Stimulated activated CD4-positive, alpha-beta T cell treated with anti-CD3 and anti-CD28 coated beads, Interleukin-15, amount 100 ng/mL, for 24 hours (primary cell): ENCODE measurements around the gene MIA.
A peak's percentile ranks its signal among the peaks of the same experiment; 100 is the strongest.
"Not testable (repeated sequence)": the region's sequence is repeated elsewhere in the genome, so short reads cannot be mapped to it uniquely, and the experiment has no call there.

ENCODE experiments used
- DNase-seq: peaks from one replicate; pipeline ENCODE4 v3.0.0-alpha.2; 2020

Gene MIA

DNA sequence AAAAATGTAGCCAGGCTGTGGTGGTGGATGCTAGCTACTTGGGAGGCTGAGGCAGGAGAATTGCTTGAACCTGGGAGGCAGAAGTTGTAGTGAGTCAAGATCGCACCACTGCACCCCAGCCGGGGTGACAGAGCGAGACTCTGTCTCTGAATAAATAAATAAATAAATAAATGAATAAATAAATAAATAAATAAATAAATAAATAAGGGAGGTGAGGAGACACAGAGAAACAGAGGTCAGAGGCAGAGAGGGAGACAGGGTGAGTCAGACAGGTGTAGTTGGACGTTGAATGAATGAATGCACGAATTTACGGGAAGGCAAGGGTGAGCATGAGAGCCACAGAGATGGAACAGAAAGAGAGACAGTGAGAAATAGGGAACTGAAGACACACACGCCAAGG is 5.8 kb downstream of the MIA start:
- DNase-seq: no peak

- DNase-seq: no peak
Measured at GRCh38 chr19:40783711-40784110, 8.4 kb downstream of the MIA start.

GRCh38 chr19:40784146-40784545 is 8.8 kb downstream of the MIA start:
- DNase-seq: not testable (repeated sequence)

- no peak for DNase-seq
Measured at GRCh38 chr19:40785526-40785925, 10.2 kb downstream of the MIA start.

DNA sequence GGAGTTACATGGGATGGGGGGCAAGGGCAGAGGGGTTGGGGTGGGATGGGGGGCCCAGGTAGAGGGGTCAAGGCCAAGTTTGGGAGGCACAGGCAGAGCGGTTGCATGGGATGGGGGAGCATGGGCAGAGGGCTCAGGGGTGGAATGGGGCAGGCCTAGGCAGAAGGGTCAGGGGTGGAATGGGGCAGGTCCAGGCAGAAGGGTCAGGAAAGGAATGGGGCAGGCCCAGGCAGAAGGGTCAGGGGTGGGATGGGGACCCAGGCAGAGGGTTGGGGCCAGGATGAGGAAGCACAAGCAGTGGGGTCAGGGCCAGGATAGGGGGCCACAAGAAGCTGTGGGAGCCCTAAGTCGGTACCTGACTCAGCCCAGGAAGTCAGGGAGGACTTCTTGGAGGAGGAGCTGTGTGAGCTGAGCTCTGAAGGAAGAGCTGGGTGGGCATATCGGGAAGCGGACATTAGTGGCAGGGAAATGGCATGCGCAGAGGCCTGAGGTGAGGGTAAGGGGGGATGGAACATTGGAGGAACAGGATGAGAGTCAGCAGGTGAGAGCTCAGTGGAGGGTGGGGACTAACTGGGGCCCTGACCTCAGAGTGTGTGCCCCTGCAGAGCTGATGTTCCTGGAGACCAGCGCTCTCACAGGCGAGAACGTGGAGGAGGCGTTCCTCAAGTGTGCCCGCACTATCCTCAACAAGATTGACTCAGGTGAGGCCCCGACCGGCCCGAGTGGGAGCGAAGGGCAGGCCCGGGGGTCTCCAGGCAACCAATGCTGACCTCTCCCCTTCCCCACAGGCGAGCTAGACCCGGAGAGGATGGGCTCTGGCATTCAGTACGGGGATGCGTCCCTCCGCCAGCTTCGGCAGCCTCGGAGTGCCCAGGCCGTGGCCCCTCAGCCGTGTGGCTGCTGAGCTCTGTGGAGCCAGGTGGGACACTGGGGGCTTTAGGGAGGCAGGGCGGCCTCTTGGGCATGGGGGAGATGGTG is 11.0 kb downstream of the MIA start:
- no peak for DNase-seq

GRCh38 chr19:40791349-40791748 is 16.0 kb downstream of the MIA start:
- DNase-seq: no peak

DNA sequence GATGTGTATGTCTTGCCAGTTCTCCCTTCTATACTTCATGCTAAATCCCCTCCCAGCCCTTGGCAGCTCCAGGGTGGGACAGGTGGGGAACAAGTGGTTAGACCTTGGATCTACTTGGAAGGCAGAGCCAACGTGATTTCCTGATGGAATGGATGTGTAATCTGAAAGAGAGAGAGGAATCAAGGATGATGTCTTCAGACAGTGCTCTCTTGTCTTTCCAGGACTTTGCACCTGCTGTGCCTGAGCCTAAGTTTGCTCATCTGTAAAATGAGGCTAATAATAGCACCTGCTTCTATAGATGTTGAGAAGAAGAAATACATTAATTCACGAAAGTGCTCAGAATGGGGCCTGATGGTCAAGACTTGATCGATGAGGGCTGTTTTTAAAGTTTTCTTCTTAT is 16.7 kb downstream of the MIA start:
- no peak for DNase-seq

GRCh38 chr19:40797166-40797962 is 22.0 kb downstream of the MIA start:
- DNase-seq: no peak

- peak; percentile 76 for DNase-seq
Measured at GRCh38 chr19:40797963-40798682, 22.8 kb downstream of the MIA start.

GRCh38 chr19:40798683-40799557 is 23.6 kb downstream of the MIA start, which contains the start of gene EGLN2:
EGLN2 (plus strand) TSS chr19:40799191; CDS start chr19:40800573, 1,382 bp downstream.
- peak; percentile 100 for DNase-seq

- DNase-seq: peak; percentile 46
Measured at GRCh38 chr19:40799558-40800338, 24.4 kb downstream of the MIA start.

- no peak for DNase-seq
Measured at GRCh38 chr19:40800339-40800996, 25.1 kb downstream of the MIA start.

DNA sequence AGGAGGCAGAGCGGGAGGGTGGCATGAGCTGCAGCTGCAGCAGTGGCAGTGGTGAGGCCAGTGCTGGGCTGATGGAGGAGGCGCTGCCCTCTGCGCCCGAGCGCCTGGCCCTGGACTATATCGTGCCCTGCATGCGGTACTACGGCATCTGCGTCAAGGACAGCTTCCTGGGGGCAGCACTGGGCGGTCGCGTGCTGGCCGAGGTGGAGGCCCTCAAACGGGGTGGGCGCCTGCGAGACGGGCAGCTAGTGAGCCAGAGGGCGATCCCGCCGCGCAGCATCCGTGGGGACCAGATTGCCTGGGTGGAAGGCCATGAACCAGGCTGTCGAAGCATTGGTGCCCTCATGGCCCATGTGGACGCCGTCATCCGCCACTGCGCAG is 25.7 kb downstream of the MIA start:
- no peak for DNase-seq

DNA sequence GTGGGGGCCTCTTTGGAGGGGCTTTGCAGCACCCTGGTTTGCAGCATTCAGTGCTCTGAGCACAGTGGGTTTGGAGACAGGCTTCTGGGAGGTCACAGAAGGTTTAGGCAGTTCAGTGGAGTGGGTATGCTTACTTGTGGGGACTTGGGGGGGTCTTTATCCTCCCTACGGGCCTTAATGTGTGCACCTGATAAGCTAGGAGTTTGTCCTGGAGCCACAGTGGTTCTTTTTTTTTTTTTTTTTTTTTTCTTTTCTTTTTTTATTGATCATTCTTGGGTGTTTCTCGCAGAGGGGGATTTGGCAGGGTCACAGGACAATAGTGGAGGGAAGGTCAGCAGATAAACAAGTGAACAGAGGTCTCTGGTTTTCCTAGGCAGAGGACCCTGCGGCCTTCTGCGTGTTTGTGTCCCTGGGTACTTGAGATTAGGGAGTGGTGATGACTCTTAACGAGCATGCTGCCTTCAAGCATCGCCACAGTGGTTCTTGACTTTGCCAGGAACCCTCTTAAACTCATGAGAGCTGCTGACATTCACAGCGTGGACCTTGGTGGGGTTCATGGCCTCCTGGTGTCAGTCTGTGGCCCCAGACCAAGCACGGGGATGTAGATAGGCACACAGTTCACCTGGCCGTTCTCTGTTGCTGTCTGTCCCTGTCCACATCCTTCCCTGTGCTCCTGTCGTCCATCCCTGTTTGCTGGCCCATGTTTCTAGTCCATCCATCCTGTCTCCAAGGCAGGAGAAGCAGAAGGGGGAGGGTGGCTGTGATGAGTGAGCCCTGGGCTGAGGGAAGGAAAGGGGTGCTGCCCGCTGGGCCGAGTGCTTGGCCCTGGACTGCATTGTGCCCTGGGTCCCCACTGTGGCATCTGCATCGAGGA is 26.3 kb downstream of the MIA start:
- no peak for DNase-seq

- DNase-seq: no peak
Measured at GRCh38 chr19:40802300-40803169, 27.2 kb downstream of the MIA start.

DNA sequence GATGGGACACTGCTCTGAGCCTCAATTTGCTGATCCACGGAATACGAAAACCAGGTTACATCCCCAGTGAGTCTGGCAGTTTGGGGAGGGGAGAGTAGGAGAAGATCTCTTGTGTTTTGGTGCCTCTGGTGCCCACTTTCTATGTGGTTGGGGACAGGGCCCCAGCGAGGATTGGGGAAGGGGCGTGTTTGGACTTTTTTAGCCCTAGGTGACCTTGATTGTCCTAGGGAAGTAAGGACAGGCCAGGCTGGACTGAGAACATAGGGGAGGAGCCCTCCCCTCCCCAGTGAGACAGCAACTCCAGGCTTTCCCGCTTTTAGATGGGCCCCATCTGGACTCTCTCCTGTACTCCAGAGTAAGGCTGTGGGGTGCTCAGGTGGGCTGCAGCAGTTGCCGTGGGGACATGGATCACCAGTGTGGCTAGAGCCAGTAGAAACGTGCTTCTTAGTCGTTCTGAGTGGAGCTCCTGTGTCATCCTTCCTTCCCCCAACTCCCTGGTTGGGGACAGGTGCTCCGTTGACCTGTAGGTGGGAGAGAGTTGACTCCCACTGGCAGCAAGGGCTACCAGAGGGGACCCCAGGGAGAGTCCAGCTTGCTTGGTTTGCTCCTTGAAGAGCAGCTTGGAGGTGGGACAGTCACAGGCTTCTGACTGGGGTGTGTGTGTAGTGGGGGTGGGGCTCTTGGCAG is 28.0 kb downstream of the MIA start:
- no peak for DNase-seq

DNA sequence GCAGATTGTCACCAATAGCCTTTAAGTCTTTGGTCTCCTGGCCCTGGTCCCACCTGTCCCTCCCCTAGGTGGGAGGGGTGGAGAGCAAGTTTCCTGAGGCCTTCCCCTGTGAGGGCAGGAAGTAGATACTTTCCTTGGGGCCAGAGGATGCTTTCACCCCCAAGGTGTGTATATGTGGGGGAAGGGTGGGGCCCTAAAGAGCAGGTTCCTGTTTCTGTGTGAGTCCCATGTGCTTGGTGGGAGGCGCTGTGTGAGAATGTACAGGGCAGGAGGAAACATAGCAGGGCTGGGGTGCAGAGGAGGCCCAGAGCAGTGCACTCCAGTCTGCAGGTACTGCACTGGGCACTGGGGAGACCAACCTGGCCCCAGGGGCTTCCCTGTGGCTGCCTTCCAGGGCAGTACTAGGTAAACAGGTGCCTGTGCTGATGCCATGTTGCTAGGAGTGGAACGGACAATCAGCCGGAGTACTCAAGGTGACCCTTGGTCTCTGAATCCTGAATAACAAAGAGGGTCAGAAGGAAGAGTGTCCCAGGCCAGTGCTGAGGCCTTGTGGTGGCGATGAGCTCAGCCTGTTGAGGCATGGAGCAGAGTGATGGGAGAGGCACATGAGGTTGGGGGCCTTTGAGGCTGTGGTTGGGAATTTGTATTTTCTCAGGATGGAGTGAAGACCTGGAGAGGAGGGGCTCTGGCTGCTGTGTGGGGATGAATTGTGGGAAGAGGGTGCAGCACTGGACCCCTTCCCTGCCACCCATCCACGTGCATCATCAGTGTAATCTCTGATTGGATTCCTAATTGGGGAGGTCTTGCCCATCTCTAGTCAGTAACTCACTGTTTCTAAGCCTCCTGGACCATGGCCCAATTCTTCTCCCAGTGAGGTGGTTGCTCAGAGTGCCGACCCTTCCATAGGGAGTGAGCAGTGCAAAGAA is 28.8 kb downstream of the MIA start:
- peak; percentile 63 for DNase-seq
